ENCODE data around the gene COL9A2. TPM values are rescaled to one million over a fixed set of nuclear protein-coding genes. Genes with fewer than 3 reads are reported as not detected.

Gene COL9A2
- total and polyA plus RNA-seq, 2 donors (not counting 1 experiment from before 2014, with no cell fraction given) = 14.8 to 30.6 TPM

DNA sequence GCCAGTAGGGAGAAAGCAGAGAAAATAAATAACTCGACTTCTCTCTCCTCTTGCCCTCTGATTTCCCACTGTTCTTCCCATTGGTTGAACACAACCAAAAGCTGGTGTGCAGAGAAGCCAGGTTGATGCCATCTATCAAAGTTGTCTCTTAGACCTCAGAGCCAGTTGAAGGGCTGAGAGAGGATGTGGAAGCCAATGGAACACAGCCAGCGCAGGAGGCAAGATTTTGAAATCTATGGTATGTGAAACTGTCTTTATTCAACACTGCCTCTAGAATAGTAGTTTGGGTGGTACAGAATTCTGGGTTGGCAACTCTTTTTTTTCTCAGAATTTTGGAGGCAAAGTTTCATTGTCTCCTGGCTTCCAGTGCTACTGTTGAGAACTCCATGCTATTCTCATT is 45.1 kb upstream of the COL9A2 start:
- ChIA-PET POLR2A (no interaction called here), CTCF (interaction anchor here (0.9 to 4.0 kb wide), 4 partner anchors 10 to 219 kb away, joined by 3 to 32 read pairs (median 10); no protein-coding TSS in a partner anchor)
- Mint-ChIP-seq H3K27ac (no peak overlapping the region), H3K27me3 (no peaks in the 10 kb centered on the region), H3K9me3 (ENCODE audit: insufficient read depth) (peaks cover 4% of the 10 kb centered on the region), H3K4me1 (peaks cover 13% of the 10 kb centered on the region), H3K4me3 (no peak overlapping the region)
- Histone ChIP-seq H3K27me3 (replicated peaks in 1 of 4; ENCODE audit: control extremely low read depth in 1 of 4, control insufficient read depth in 3 of 4, insufficient read depth in 4 of 4, low read length in 3 of 4) (no peaks in the 10 kb centered on the region), H3K9ac (ENCODE audit: low read length) (no peak overlapping the region), H3K4me3 (ENCODE audit: control extremely low read depth in 1 of 5, extremely low read depth in 1 of 5, insufficient read depth in 1 of 5, low read depth in 2 of 5, low read length in 4 of 5) (no peak overlapping the region), H2AFZ (ENCODE audit: insufficient read depth, low read depth, low read length, poor library complexity, severe bottlenecking) (no peak overlapping the region), H3K27ac (ENCODE audit: low read length in 2 of 2) (no peak overlapping the region), H4K20me1 (ENCODE audit: control insufficient read depth, insufficient read depth, low read length, poor library complexity, severe bottlenecking) (no peaks in the 10 kb centered on the region), H3K36me3 (replicated peaks in 1 of 2; ENCODE audit: control extremely low read depth in 1 of 2, control insufficient read depth in 1 of 2, extremely low read depth in 1 of 2, insufficient read depth in 2 of 2, low read length in 1 of 2) (no peaks in the 10 kb centered on the region), H3K4me2 (replicated peaks; ENCODE audit: low read depth, low read length, poor library complexity, severe bottlenecking) (no peak overlapping the region), H3K79me2 (ENCODE audit: control insufficient read depth, insufficient read depth, low read length) (peaks cover 57% of the 10 kb centered on the region), H3K9me3 (ENCODE audit: control extremely low read depth in 1 of 3, control insufficient read depth in 2 of 3, insufficient read depth in 1 of 3, low read length in 2 of 3) (peaks cover 0 to 6% (median 4%) of the 10 kb centered on the region in 3 donors), H3K4me1 (ENCODE audit: control insufficient read depth in 2 of 2, insufficient read depth in 2 of 2, low read length in 2 of 2) (peaks cover 12 to 13% of the 10 kb centered on the region in 2 donors)
- no CpG with 5 or more reads among the region's 2 CpGs for WGBS (ENCODE audit: insufficient coverage)
- intact Hi-C loops (cut with micrococcal nuclease) = loop anchor here (2.0 kb wide), 2 partner anchors 25 to 43 kb away; no protein-coding TSS in a partner anchor
- DNase-seq = no peak
- TF ChIP-seq, protein P1, sequence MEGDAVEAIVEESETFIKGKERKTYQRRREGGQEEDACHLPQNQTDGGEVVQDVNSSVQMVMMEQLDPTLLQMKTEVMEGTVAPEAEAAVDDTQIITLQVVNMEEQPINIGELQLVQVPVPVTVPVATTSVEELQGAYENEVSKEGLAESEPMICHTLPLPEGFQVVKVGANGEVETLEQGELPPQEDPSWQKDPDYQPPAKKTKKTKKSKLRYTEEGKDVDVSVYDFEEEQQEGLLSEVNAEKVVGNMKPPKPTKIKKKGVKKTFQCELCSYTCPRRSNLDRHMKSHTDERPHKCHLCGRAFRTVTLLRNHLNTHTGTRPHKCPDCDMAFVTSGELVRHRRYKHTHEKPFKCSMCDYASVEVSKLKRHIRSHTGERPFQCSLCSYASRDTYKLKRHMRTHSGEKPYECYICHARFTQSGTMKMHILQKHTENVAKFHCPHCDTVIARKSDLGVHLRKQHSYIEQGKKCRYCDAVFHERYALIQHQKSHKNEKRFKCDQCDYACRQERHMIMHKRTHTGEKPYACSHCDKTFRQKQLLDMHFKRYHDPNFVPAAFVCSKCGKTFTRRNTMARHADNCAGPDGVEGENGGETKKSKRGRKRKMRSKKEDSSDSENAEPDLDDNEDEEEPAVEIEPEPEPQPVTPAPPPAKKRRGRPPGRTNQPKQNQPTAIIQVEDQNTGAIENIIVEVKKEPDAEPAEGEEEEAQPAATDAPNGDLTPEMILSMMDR (IDR thresholded peaks at IDR 0.05) = no peak
- TF ChIP-seq EZH2 (IDR thresholded peaks at IDR 0.05; ENCODE audit: borderline replicate concordance, insufficient read depth, low read depth, low read length, poor library complexity, severe bottlenecking) = no peak
- no peak for ATAC-seq (ENCODE audit: low read depth)

DNA sequence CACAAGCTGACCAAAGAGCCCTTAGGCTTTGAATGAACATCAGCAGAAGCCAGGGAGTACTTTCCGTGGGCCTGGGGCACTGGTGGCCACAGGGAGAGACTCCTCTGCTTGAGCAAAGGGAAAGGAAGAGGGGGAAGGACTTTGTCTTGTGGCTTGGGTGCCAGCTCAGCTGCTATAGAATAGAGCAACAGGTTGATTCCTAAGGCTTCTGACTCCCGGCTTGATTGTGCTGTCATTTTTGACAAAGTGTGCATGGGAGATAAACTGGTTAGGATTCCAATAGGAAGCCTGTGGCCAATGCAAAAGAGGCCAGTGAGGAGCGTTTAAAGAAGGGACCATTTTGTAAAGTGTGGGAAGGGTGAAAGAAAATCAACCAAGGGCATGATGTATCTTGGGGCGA is 44.6 kb upstream of the COL9A2 start:
- Histone ChIP-seq H2AFZ (ENCODE audit: insufficient read depth, low read depth, low read length, poor library complexity, severe bottlenecking) (no peak overlapping the region), H3K79me2 (ENCODE audit: control insufficient read depth, insufficient read depth, low read length) (peaks cover 57% of the 10 kb centered on the region), H3K4me1 (ENCODE audit: control insufficient read depth in 2 of 2, insufficient read depth in 2 of 2, low read length in 2 of 2) (peaks cover 12 to 13% of the 10 kb centered on the region in 2 donors), H3K4me2 (replicated peaks; ENCODE audit: low read depth, low read length, poor library complexity, severe bottlenecking) (no peak overlapping the region), H3K36me3 (replicated peaks in 1 of 2; ENCODE audit: control extremely low read depth in 1 of 2, control insufficient read depth in 1 of 2, extremely low read depth in 1 of 2, insufficient read depth in 2 of 2, low read length in 1 of 2) (no peaks in the 10 kb centered on the region), H3K27ac (ENCODE audit: low read length in 2 of 2) (no peak overlapping the region), H3K4me3 (ENCODE audit: control extremely low read depth in 1 of 5, extremely low read depth in 1 of 5, insufficient read depth in 1 of 5, low read depth in 2 of 5, low read length in 4 of 5) (no peak overlapping the region), H4K20me1 (ENCODE audit: control insufficient read depth, insufficient read depth, low read length, poor library complexity, severe bottlenecking) (no peaks in the 10 kb centered on the region), H3K9me3 (ENCODE audit: control extremely low read depth in 1 of 3, control insufficient read depth in 2 of 3, insufficient read depth in 1 of 3, low read length in 2 of 3) (peaks cover 0 to 6% (median 4%) of the 10 kb centered on the region in 3 donors), H3K27me3 (replicated peaks in 1 of 4; ENCODE audit: control extremely low read depth in 1 of 4, control insufficient read depth in 3 of 4, insufficient read depth in 4 of 4, low read length in 3 of 4) (no peaks in the 10 kb centered on the region), H3K9ac (ENCODE audit: low read length) (no peak overlapping the region)
- intact Hi-C loops (cut with micrococcal nuclease) = loop anchor here (2.0 kb wide), 2 partner anchors 25 to 43 kb away; no protein-coding TSS in a partner anchor
- ChIA-PET CTCF (interaction anchor here (0.9 to 1.5 kb wide), 2 partner anchors 9 to 28 kb away, joined by 3 to 5 read pairs; no protein-coding TSS in a partner anchor), POLR2A (no interaction called here)
- no peaks in the 10 kb centered on the region for H3K27me3 Mint-ChIP-seq
- ATAC-seq (ENCODE audit: low read depth) (no peak), DNase-seq (no peak)
- 96% methylated on average over 4 of the region's 4 CpGs for WGBS (ENCODE audit: insufficient coverage)
- TF ChIP-seq, protein P1 (IDR thresholded peaks at IDR 0.05) = no peak
- TF ChIP-seq EZH2 (IDR thresholded peaks at IDR 0.05; ENCODE audit: borderline replicate concordance, insufficient read depth, low read depth, low read length, poor library complexity, severe bottlenecking) = no peak
- H3K4me1 Mint-ChIP-seq = peaks cover 17% of the 10 kb centered on the region
- no peak overlapping the region for H3K4me3 Mint-ChIP-seq
- H3K9me3 Mint-ChIP-seq (ENCODE audit: insufficient read depth) = peaks cover 4% of the 10 kb centered on the region
- no peak overlapping the region for H3K27ac Mint-ChIP-seq
